ENCODE measurements around the gene MAP3K8. TPM values are rescaled to one million over a fixed set of nuclear protein-coding genes. Genes with fewer than 3 reads are reported as not detected.
"Not testable (repeated sequence)": the region's sequence is repeated elsewhere in the genome, so short reads cannot be mapped to it uniquely, and the experiment has no call there.

Gene MAP3K8
- total RNA-seq, 2 donors from 2014 or later = 10.2 to 11.7 TPM

- DNase-seq = no peak
- Histone ChIP-seq H3K27ac (ENCODE audit: low read depth, low read length) (no peak overlapping the region), H3K4me1 (ENCODE audit: control insufficient read depth, insufficient read depth, low read length) (no peaks in the 10 kb centered on the region), H3K9me3 (ENCODE audit: control insufficient read depth, low read length) (no peaks in the 10 kb centered on the region), H3K27me3 (ENCODE audit: control insufficient read depth, insufficient read depth, low read length, poor library complexity, severe bottlenecking) (no peaks in the 10 kb centered on the region), H3K4me3 (ENCODE audit: low read length) (no peak overlapping the region), H3K9ac (ENCODE audit: extremely low read depth, low read length, poor library complexity, severe bottlenecking) (no peak overlapping the region), H3K36me3 (ENCODE audit: control insufficient read depth, insufficient read depth, low read length) (peaks cover 11% of the 10 kb centered on the region)
- no peak overlapping the region for H3K27ac Mint-ChIP-seq
- no peaks in the 10 kb centered on the region for H3K9me3 Mint-ChIP-seq
- H3K27me3 Mint-ChIP-seq (ENCODE audit: insufficient read depth) = no peaks in the 10 kb centered on the region
- no peaks in the 10 kb centered on the region for H3K4me1 Mint-ChIP-seq
- H3K36me3 Mint-ChIP-seq (ENCODE audit: low read depth) = peaks cover 4% of the 10 kb centered on the region
- no peak overlapping the region for H3K4me3 Mint-ChIP-seq
- 86 to 97% methylated on average over 6 to 7 of the region's 7 CpGs for WGBS, 2 experiments (ENCODE audit: insufficient coverage in 1 of 2, insufficient read length in 1 of 2)
- TF ChIP-seq CTCF (conservative IDR thresholded peaks at IDR 0.05) = no peak
These were observed 32.5 kb downstream of the MAP3K8 start for GRCh38 chr10:30466445-30466844.

GRCh38 chr10:30467651-30468338 lies 33.8 kb downstream of the MAP3K8 start:
- Histone ChIP-seq H3K4me1 (ENCODE audit: control insufficient read depth, insufficient read depth, low read length) (no peaks in the 10 kb centered on the region), H3K27me3 (ENCODE audit: control insufficient read depth, insufficient read depth, low read length, poor library complexity, severe bottlenecking) (no peaks in the 10 kb centered on the region), H3K36me3 (ENCODE audit: control insufficient read depth, insufficient read depth, low read length) (no peaks in the 10 kb centered on the region), H3K9me3 (ENCODE audit: control insufficient read depth, low read length) (no peaks in the 10 kb centered on the region), H3K27ac (ENCODE audit: low read depth, low read length) (no peak overlapping the region), H3K9ac (ENCODE audit: extremely low read depth, low read length, poor library complexity, severe bottlenecking) (no peak overlapping the region), H3K4me3 (ENCODE audit: low read length) (no peak overlapping the region)
- no peak for DNase-seq
- WGBS, 2 experiments (ENCODE audit: insufficient coverage in 1 of 2, insufficient read length in 1 of 2) = 93 to 100% methylated on average over 3 to 4 of the region's 4 CpGs
- TF ChIP-seq CTCF (conservative IDR thresholded peaks at IDR 0.05) = no peak
- Mint-ChIP-seq H3K27ac (no peak overlapping the region), H3K36me3 (ENCODE audit: low read depth) (no peaks in the 10 kb centered on the region), H3K4me3 (no peak overlapping the region), H3K27me3 (ENCODE audit: insufficient read depth) (no peaks in the 10 kb centered on the region), H3K4me1 (no peaks in the 10 kb centered on the region), H3K9me3 (no peaks in the 10 kb centered on the region)

- 88 to 100% methylated on average over 2 to 4 of the region's 4 CpGs for WGBS, 2 experiments (ENCODE audit: insufficient coverage in 1 of 2, insufficient read length in 1 of 2)
- TF ChIP-seq CTCF (conservative IDR thresholded peaks at IDR 0.05) = no peak
- Histone ChIP-seq H3K27ac (ENCODE audit: low read depth, low read length) (no peak overlapping the region), H3K9ac (ENCODE audit: extremely low read depth, low read length, poor library complexity, severe bottlenecking) (no peak overlapping the region), H3K4me3 (ENCODE audit: low read length) (no peak overlapping the region), H3K4me1 (ENCODE audit: control insufficient read depth, insufficient read depth, low read length) (no peaks in the 10 kb centered on the region), H3K9me3 (ENCODE audit: control insufficient read depth, low read length) (peaks cover 6% of the 10 kb centered on the region), H3K27me3 (ENCODE audit: control insufficient read depth, insufficient read depth, low read length, poor library complexity, severe bottlenecking) (no peaks in the 10 kb centered on the region), H3K36me3 (ENCODE audit: control insufficient read depth, insufficient read depth, low read length) (no peaks in the 10 kb centered on the region)
- DNase-seq = no peak
- Mint-ChIP-seq H3K4me1 (peaks cover 2% of the 10 kb centered on the region), H3K36me3 (ENCODE audit: low read depth) (peaks cover 5% of the 10 kb centered on the region), H3K4me3 (no peak overlapping the region), H3K27me3 (ENCODE audit: insufficient read depth) (no peaks in the 10 kb centered on the region), H3K9me3 (peaks cover 25% of the 10 kb centered on the region), H3K27ac (no peak overlapping the region)
These were observed 38.6 kb downstream of the MAP3K8 start for GRCh38 chr10:30472414-30473155.

- not testable (repeated sequence) for H3K4me3 Mint-ChIP-seq; DNase-seq; H3K27ac Mint-ChIP-seq; H3K4me1 ChIP-seq (ENCODE audit: control insufficient read depth, insufficient read depth, low read length); H3K27me3 Mint-ChIP-seq (ENCODE audit: insufficient read depth); H3K27ac ChIP-seq (ENCODE audit: low read depth, low read length); H3K9ac ChIP-seq (ENCODE audit: extremely low read depth, low read length, poor library complexity, severe bottlenecking); H3K36me3 ChIP-seq (ENCODE audit: control insufficient read depth, insufficient read depth, low read length); H3K36me3 Mint-ChIP-seq (ENCODE audit: low read depth); H3K4me1 Mint-ChIP-seq; H3K9me3 ChIP-seq (ENCODE audit: control insufficient read depth, low read length); H3K4me3 ChIP-seq (ENCODE audit: low read length); H3K27me3 ChIP-seq (ENCODE audit: control insufficient read depth, insufficient read depth, low read length, poor library complexity, severe bottlenecking)
- WGBS, 2 experiments (ENCODE audit: insufficient coverage in 1 of 2, insufficient read length in 1 of 2) = 67 to 73% methylated on average over 3 to 5 of the region's 5 CpGs
- peaks cover 28% of the 10 kb centered on the region for H3K9me3 Mint-ChIP-seq
These were observed 41.5 kb downstream of the MAP3K8 start for GRCh38 chr10:30475515-30475914.
